ENCODE measurements around the gene DDX1.

DDX1 gene

DNA sequence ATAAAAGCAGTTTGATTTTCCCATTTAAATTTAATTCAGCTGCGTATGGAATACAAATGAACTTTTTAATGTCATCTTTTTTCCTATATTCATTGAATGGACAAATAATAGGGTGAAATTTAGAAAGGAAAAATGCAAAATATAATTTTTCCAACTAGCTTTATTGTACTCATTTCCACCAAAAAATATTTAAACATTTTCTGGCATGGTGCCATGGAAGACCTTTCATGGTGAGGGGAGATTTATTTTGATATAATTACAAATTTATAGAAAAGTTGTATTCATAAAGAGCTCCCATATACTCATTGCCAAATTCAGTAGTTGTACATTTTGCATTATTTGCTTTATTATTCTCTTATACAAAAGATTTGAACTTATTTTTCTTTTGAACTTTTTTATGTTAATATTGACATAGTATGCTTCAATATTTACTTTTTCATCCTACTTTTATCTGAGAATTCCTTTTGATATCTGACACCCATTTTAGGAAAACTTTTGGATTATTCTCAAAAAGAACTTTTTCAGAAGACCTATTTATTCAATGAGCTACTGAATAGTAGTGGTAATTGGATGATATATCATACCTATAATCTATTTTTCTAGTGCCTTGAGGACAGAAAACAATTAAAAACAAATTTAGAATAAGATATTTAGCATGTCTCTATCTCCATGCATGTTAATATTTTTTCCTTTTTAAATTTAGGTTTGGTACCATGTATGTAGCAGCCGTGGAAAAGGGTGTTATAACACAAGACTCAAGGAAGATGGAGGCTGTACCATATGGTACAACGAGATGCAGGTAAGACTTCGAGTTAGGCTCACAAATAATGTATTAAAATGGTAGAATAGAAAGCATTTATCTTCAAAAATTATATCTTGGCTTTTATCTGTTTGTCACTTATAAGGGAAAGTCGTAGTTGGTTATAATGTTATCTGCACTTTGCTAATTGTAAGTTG lies 37.5 kb downstream of the DDX1 start:
- no peak overlapping the region for H3K14ac ChIP-seq (ENCODE audit: low read length in 2 of 2)
- H2BK120ac ChIP-seq (ENCODE audit: low read depth, low read length): no peak overlapping the region
- H3K27me3 ChIP-seq (ENCODE audit: control insufficient read depth in 1 of 2, insufficient read depth in 1 of 2, low read length in 2 of 2): no peaks in the 10 kb centered on the region
- no peaks in the 10 kb centered on the region for H3K4me1 ChIP-seq (ENCODE audit: control insufficient read depth, insufficient read depth, low read depth, low read length)
- no peak overlapping the region for H4K91ac ChIP-seq (ENCODE audit: low read length)
- H3K4me2 ChIP-seq (ENCODE audit: low read length, poor library complexity, severe bottlenecking): no peak overlapping the region
- no peak overlapping the region for H3K9ac ChIP-seq (ENCODE audit: low read length)
- no peak overlapping the region for H3K27ac ChIP-seq (ENCODE audit: low read length, poor library complexity, severe bottlenecking)
- no peak overlapping the region for H2BK12ac ChIP-seq (ENCODE audit: low read length in 2 of 2)
- H2AFZ ChIP-seq (ENCODE audit: low read depth, low read length): no peak overlapping the region
- peaks cover 14% of the 10 kb centered on the region for H3K79me1 ChIP-seq (replicated peaks; ENCODE audit: low read length, poor library complexity, severe bottlenecking)
- no peak overlapping the region for H2BK5ac ChIP-seq (ENCODE audit: low read depth, low read length, poor library complexity, severe bottlenecking)
- no peak overlapping the region for H3K4ac ChIP-seq (ENCODE audit: low read depth in 1 of 2, low read length in 2 of 2)
- H3K23ac ChIP-seq (ENCODE audit: low read length in 2 of 2): no peak overlapping the region
- H2BK15ac ChIP-seq (ENCODE audit: low read depth, poor library complexity, severe bottlenecking): no peak overlapping the region
- no peaks in the 10 kb centered on the region for H3K9me3 ChIP-seq (ENCODE audit: control insufficient read depth, low read length)
- no peak overlapping the region for H3K18ac ChIP-seq (ENCODE audit: low read depth in 1 of 2, low read length in 2 of 2)
- no peak overlapping the region for H3K4me3 ChIP-seq (ENCODE audit: insufficient read depth in 1 of 2, low read depth in 1 of 2, low read length in 2 of 2)
- H3K36me3 ChIP-seq (ENCODE audit: control insufficient read depth in 1 of 2, insufficient read depth in 2 of 2, low read depth in 1 of 2, low read length in 2 of 2): peaks cover 11 to 99% of the 10 kb centered on the region in 2 experiments
- DNase-seq: no peak
- 86% methylated on average over 1 of the region's 5 CpGs for WGBS
- no peak overlapping the region for H2AK5ac ChIP-seq (ENCODE audit: low read length, severe bottlenecking)
- no peak overlapping the region for H4K8ac ChIP-seq (ENCODE audit: low read length)

DNA sequence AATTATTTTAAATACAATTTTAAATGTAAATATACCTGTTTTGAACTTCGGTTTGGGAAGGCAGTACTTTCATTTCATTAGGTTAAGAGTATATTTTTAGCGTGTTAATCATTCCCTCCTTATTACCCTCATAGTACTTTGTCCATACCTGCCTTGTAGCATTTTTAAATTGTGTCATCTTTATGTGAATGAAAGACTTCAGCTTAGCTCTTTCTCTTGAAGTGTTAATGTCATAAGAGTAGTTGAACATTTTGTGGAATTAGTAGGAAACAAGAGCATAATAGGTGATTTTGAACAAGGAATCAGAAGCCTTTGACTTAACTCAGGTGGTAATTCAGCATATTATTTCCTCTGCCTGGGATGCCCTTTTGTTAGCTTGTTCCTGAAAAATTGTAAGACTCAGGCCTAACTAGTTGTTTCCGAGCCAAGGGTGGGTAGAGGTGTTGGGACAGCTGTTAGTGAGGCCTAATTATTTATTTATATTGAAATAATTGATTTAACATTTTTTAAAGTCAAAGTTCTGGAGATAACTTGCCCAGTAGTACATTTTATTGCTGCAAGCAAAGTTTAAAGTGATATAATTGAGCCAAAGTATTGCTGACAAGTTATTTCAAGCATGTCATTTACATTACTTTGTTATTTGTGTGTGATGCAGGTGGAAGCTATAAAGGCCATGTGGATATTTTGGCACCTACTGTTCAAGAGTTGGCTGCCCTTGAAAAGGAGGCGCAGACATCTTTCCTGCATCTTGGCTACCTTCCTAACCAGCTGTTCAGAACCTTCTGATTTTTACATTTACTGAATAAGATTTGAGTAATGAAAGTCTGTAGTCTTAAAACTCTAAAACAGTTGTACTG lies 38.7 kb downstream of the DDX1 start:
- Histone ChIP-seq H3K9me3 (ENCODE audit: control insufficient read depth, low read length) (no peaks in the 10 kb centered on the region), H3K18ac (ENCODE audit: low read depth in 1 of 2, low read length in 2 of 2) (no peak overlapping the region), H2BK15ac (ENCODE audit: low read depth, poor library complexity, severe bottlenecking) (no peak overlapping the region), H3K4me2 (ENCODE audit: low read length, poor library complexity, severe bottlenecking) (no peak overlapping the region), H3K4me3 (ENCODE audit: insufficient read depth in 1 of 2, low read depth in 1 of 2, low read length in 2 of 2) (no peak overlapping the region), H2AK5ac (ENCODE audit: low read length, severe bottlenecking) (no peak overlapping the region), H3K14ac (ENCODE audit: low read length in 2 of 2) (no peak overlapping the region), H2BK12ac (ENCODE audit: low read length in 2 of 2) (no peak overlapping the region), H2BK120ac (ENCODE audit: low read depth, low read length) (no peak overlapping the region), H3K4me1 (ENCODE audit: control insufficient read depth, insufficient read depth, low read depth, low read length) (no peaks in the 10 kb centered on the region), H4K91ac (ENCODE audit: low read length) (no peak overlapping the region), H3K27ac (ENCODE audit: low read length, poor library complexity, severe bottlenecking) (no peak overlapping the region), H3K9ac (ENCODE audit: low read length) (no peak overlapping the region), H2BK5ac (ENCODE audit: low read depth, low read length, poor library complexity, severe bottlenecking) (no peak overlapping the region), H3K4ac (ENCODE audit: low read depth in 1 of 2, low read length in 2 of 2) (no peak overlapping the region), H3K27me3 (ENCODE audit: control insufficient read depth in 1 of 2, insufficient read depth in 1 of 2, low read length in 2 of 2) (no peaks in the 10 kb centered on the region), H3K23ac (ENCODE audit: low read length in 2 of 2) (no peak overlapping the region), H4K8ac (ENCODE audit: low read length) (no peak overlapping the region), H3K79me1 (replicated peaks; ENCODE audit: low read length, poor library complexity, severe bottlenecking) (peaks cover 14% of the 10 kb centered on the region), H2AFZ (ENCODE audit: low read depth, low read length) (no peak overlapping the region), H3K36me3 (ENCODE audit: control insufficient read depth in 1 of 2, insufficient read depth in 2 of 2, low read depth in 1 of 2, low read length in 2 of 2) (peaks cover 11 to 97% of the 10 kb centered on the region in 2 experiments)
- WGBS: no CpG with 5 or more reads among the region's 4 CpGs
- DNase-seq: no peak

DNA sequence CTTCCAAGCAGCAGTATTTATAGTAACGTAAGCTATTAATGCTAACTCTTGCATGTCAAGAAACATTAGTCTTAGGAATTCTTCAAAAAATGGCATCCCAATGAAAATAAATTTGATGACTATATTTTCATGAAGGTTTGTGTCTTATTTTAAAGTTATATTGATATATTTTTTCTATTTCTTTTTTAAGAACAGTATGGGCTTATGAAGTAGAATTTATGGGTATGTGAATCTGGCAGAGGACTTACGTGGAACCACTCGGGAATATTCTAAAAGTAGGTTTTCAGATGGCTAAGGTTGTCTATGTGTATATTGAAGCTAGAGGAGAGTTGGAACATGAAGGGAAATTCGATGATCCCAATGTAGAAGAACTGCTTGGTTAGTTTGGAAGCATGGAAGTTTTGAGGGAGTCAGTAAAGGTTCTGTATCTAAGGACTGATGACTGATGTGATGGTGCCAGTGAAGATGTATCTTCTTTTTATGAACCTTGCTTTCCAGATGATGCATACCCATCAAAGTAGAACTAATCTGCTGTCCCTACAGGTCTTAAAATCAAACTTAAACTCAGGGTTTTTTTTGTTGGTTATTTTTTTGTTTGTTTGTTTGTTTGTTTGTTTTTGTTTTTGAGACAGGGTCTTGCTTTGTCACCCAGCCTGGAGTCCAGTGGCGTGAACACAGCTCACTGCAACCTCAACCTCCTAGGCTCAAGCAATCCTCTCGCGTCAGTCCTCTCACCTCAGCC lies 39.5 kb downstream of the DDX1 start:
- H3K27me3 ChIP-seq (ENCODE audit: control insufficient read depth in 1 of 2, insufficient read depth in 1 of 2, low read length in 2 of 2): no peaks in the 10 kb centered on the region
- peaks cover 11 to 95% of the 10 kb centered on the region in 2 experiments for H3K36me3 ChIP-seq (ENCODE audit: control insufficient read depth in 1 of 2, insufficient read depth in 2 of 2, low read depth in 1 of 2, low read length in 2 of 2)
- H3K14ac ChIP-seq (ENCODE audit: low read length in 2 of 2): no peak overlapping the region
- no peak overlapping the region for H2BK5ac ChIP-seq (ENCODE audit: low read depth, low read length, poor library complexity, severe bottlenecking)
- no peak overlapping the region for H3K9ac ChIP-seq (ENCODE audit: low read length)
- H3K4ac ChIP-seq (ENCODE audit: low read depth in 1 of 2, low read length in 2 of 2): no peak overlapping the region
- no peak overlapping the region for H2BK15ac ChIP-seq (ENCODE audit: low read depth, poor library complexity, severe bottlenecking)
- WGBS: 97% methylated on average over 6 of the region's 7 CpGs
- no peak for DNase-seq
- no peak overlapping the region for H3K18ac ChIP-seq (ENCODE audit: low read depth in 1 of 2, low read length in 2 of 2)
- H2BK120ac ChIP-seq (ENCODE audit: low read depth, low read length): no peak overlapping the region
- no peak overlapping the region for H4K91ac ChIP-seq (ENCODE audit: low read length)
- H2AK5ac ChIP-seq (ENCODE audit: low read length, severe bottlenecking): no peak overlapping the region
- no peak overlapping the region for H2AFZ ChIP-seq (ENCODE audit: low read depth, low read length)
- H3K9me3 ChIP-seq (ENCODE audit: control insufficient read depth, low read length): no peaks in the 10 kb centered on the region
- no peak overlapping the region for H2BK12ac ChIP-seq (ENCODE audit: low read length in 2 of 2)
- no peak overlapping the region for H3K27ac ChIP-seq (ENCODE audit: low read length, poor library complexity, severe bottlenecking)
- no peak overlapping the region for H3K23ac ChIP-seq (ENCODE audit: low read length in 2 of 2)
- no peak overlapping the region for H3K4me2 ChIP-seq (ENCODE audit: low read length, poor library complexity, severe bottlenecking)
- peaks cover 14% of the 10 kb centered on the region for H3K79me1 ChIP-seq (replicated peaks; ENCODE audit: low read length, poor library complexity, severe bottlenecking)
- no peak overlapping the region for H3K4me3 ChIP-seq (ENCODE audit: insufficient read depth in 1 of 2, low read depth in 1 of 2, low read length in 2 of 2)
- H3K4me1 ChIP-seq (ENCODE audit: control insufficient read depth, insufficient read depth, low read depth, low read length): no peaks in the 10 kb centered on the region
- no peak overlapping the region for H4K8ac ChIP-seq (ENCODE audit: low read length)
